K562 (cell line): ENCODE measurements around the gene GCK. TPM values are rescaled to one million over a fixed set of nuclear protein-coding genes. Genes with fewer than 3 reads are reported as not detected.

Source experiments
- ATAC-seq: fragments of 200-7000 bp; cut with Tn5 transposase; 3 replicates; pipeline ENCODE4 v1.9.1; 2020; ENCODE audit warnings: moderate library complexity
- BruUV-seq: library from RNA; stranded (reverse); fragments of 400-500 nt; replicated peaks from 2 replicates; lab custom pipeline; 2021; lab: Mats Ljungman, UMichigan
- CTCF ChIA-PET: fragments of 300-600 bp; formaldehyde crosslinking; extraction: SDS; loops from one replicate; lab custom pipeline; 2021; ENCODE audit warnings: low intra/inter-chr PET ratio; lab: Yijun Ruan, JAX
- POLR2A ChIA-PET: fragments of 300-600, 350-650 bp; sonication (Branson Sonifier 250); formaldehyde crosslinking; extraction: SDS; loops from one replicate; lab custom pipeline; 2021; ENCODE audit warnings: antibody characterized with exemption, inconsistent platforms; lab: Yijun Ruan, JAX
- DNase-seq, 4 experiments: peaks; one replicate each; pipeline versions ENCODE4 v3.0.0 to v3.0.0-alpha.2; 2011 to 2018; ENCODE audit warnings: low spot score in 3 of 4, mixed read lengths in 3 of 4; ENCODE audit errors: extremely low read depth in 1 of 4
- FAIRE-seq: peaks from 2 replicates; lab custom pipeline; 2011; peaks lifted over from hg19 to GRCh38; lab: Jason Lieb, UNC
- H2AFZ ChIP-seq: 2 replicates; pipeline ENCODE4 v1.6.0; 2011; ENCODE audit warnings: low read depth, low read length, control low read depth, inconsistent platforms
- H3K27ac ChIP-seq: fragments of 200-600 bp; 3 replicates; pipeline ENCODE4 v1.8.0; 2011; ENCODE audit warnings: low read depth, mild to moderate bottlenecking, control low read depth, inconsistent platforms, low read length, moderate library complexity, mixed read lengths; ENCODE audit errors: extremely low read depth
- H3K27me3 ChIP-seq, 2 experiments: fragments of 300-600 bp in 1 of 2; 2 replicates in 1 of 2; 3 replicates in 1 of 2; pipeline versions ENCODE4 v1.6.0 to v1.8.0; 2011; ENCODE audit warnings: inconsistent platforms in 2 of 2, low read length in 2 of 2, mild to moderate bottlenecking in 1 of 2, mixed read lengths in 1 of 2, moderate library complexity in 1 of 2; ENCODE audit not compliant: control insufficient read depth in 2 of 2, insufficient read depth in 2 of 2
- H3K36me3 ChIP-seq: fragments of 300-600 bp; 3 replicates; pipeline ENCODE4 v1.8.0; 2011; ENCODE audit warnings: mild to moderate bottlenecking, low read length, inconsistent platforms; ENCODE audit not compliant: control insufficient read depth, insufficient read depth
- H3K4me1 ChIP-seq, 2 experiments: fragments of 200-600 bp in 1 of 2; replicated peaks in 1 of 2; 2 replicates in 1 of 2; 3 replicates in 1 of 2; pipeline versions ENCODE4 v1.5.1 to v1.8.0; 2011; ENCODE audit warnings: inconsistent platforms in 2 of 2, low read length in 2 of 2, mild to moderate bottlenecking in 1 of 2, mixed read lengths in 1 of 2, moderate library complexity in 1 of 2; ENCODE audit not compliant: control insufficient read depth in 2 of 2, insufficient read depth in 2 of 2
- H3K4me2 ChIP-seq: 2 replicates; pipeline ENCODE4 v1.6.1; 2011; ENCODE audit warnings: low read length, control low read depth, inconsistent platforms, mixed read lengths; ENCODE audit not compliant: insufficient read depth
- H3K4me3 ChIP-seq: fragments of 200-600 bp; sonication (generic), shearing (Covaris generic); 2 replicates; pipeline ENCODE4 v1.5.1; 2016; ENCODE audit warnings: control low read depth, inconsistent platforms
- H3K79me2 ChIP-seq: fragments of 200-600 bp; 3 replicates; pipeline ENCODE4 v1.8.0; 2011; ENCODE audit warnings: low read length, inconsistent platforms; ENCODE audit not compliant: control insufficient read depth, insufficient read depth
- H3K9ac ChIP-seq, 2 experiments: 2 replicates each; pipeline versions ENCODE4 v1.6.0 to v1.6.1; 2011; ENCODE audit warnings: low read depth in 2 of 2, low read length in 2 of 2, control low read depth in 1 of 2, inconsistent platforms in 1 of 2, mild to moderate bottlenecking in 1 of 2, mixed read lengths in 1 of 2; ENCODE audit not compliant: insufficient read depth in 1 of 2
- H3K9me1 ChIP-seq: one replicate; pipeline ENCODE4 v1.6.0; 2011; ENCODE audit warnings: inconsistent platforms, mild to moderate bottlenecking, low read length, moderate library complexity; ENCODE audit not compliant: control insufficient read depth, insufficient read depth
- H3K9me3 ChIP-seq: replicated peaks from 2 replicates; pipeline ENCODE4 v1.5.1; 2011; ENCODE audit warnings: low read depth, low read length, inconsistent platforms; ENCODE audit not compliant: control insufficient read depth, insufficient read depth
- H4K20me1 ChIP-seq: replicated peaks from 2 replicates; pipeline ENCODE4 v1.6.1; 2011; ENCODE audit warnings: low read length, inconsistent platforms, mixed read lengths; ENCODE audit not compliant: control insufficient read depth, insufficient read depth
- NFYB ChIP-seq: IDR thresholded peaks from 2 replicates; pipeline ENCODE4 v1.6.1; 2011; ENCODE audit warnings: mild to moderate bottlenecking, moderate library complexity; ENCODE audit not compliant: insufficient read length; ENCODE audit errors: extremely low read depth
- NR3C1 ChIP-seq: sonication (generic); formaldehyde crosslinking; IDR thresholded peaks from 2 replicates; pipeline ENCODE4 v1.8.1; 2022; ENCODE audit warnings: missing genetic modification reagents
- RAD51 ChIP-seq: fragments of 450-650 bp; IDR thresholded peaks from 2 replicates; pipeline ENCODE4 v1.7.1; 2016; ENCODE audit warnings: low read depth, mild to moderate bottlenecking, borderline replicate concordance
- WGBS: fragments of 100-300 bp; shearing (Covaris generic); methylation state at CpG from one replicate; pipeline ENCODE4 v1.1.6; 2016; ENCODE audit warnings: low coverage, mixed read lengths; ENCODE audit not compliant: insufficient coverage; ENCODE audit errors: missing lambda C conversion rate; 5-methylcytosine and 5-hydroxymethylcytosine counted together
- in situ Hi-C: fragments of 300-500 bp; cut with MboI; formaldehyde crosslinking; loops from 4 replicates; pipeline ENCODE4 v1.15.0; 2018; ENCODE audit warnings: inconsistent platforms, mixed read lengths
- intact Hi-C: fragments of 100-400 bp; cut with micrococcal nuclease; formaldehyde crosslinking; loops from 2 replicates; pipeline ENCODE4 v1.14.2; 2022
- polyA plus RNA-seq, 8 experiments: library from polyadenylated mRNA; depleted of rRNA in 4 of 8; stranded (reverse) in 5 of 8; unstranded in 3 of 8; fragments of >200 nt; fragmentation: Nextera tagmentation in 2 of 8; fragmentation: Illumina TruSeq in 1 of 8; extraction: Ambion mirVana in 2 of 8; extraction: Trizol in 1 of 8; gene quantifications; 2 replicates each; pipeline versions ENCODE4 v1.2.1 to v1.2.3, GENCODE V29; 2011 to 2014; ENCODE audit warnings: inconsistent platforms in 1 of 8, missing spikeins in 1 of 8
- total RNA-seq, 7 experiments: library from RNA; depleted of rRNA in 6 of 7; stranded (reverse); fragments of >200 nt in 6 of 7; fragmentation: Illumina TruSeq in 2 of 7; extraction: Trizol in 2 of 7; gene quantifications; 2 replicates each; pipeline versions ENCODE4 v1.2.1 to v1.2.3, GENCODE V29; 2011 to 2021; ENCODE audit warnings: low replicate concordance in 1 of 7
- TF ChIP-seq, protein P1 (sequence below): sonication (generic); formaldehyde crosslinking; IDR thresholded peaks from 2 replicates; pipeline ENCODE4 v1.9.0; 2022; ENCODE audit warnings: mild to moderate bottlenecking, missing genetic modification reagents
- TF ChIP-seq, protein P2 (sequence below): sonication (generic); formaldehyde crosslinking; IDR thresholded peaks from 2 replicates; pipeline ENCODE4 v1.5.0; 2020; ENCODE audit warnings: missing genetic modification reagents

GCK gene
- total and polyA plus RNA-seq, 9 of the 15 experiments (the other 6 are each of a cell fraction or from before 2014, with no cell fraction given): 0.11 to 0.55 (median 0.16) TPM; not detected in 3

DNA sequence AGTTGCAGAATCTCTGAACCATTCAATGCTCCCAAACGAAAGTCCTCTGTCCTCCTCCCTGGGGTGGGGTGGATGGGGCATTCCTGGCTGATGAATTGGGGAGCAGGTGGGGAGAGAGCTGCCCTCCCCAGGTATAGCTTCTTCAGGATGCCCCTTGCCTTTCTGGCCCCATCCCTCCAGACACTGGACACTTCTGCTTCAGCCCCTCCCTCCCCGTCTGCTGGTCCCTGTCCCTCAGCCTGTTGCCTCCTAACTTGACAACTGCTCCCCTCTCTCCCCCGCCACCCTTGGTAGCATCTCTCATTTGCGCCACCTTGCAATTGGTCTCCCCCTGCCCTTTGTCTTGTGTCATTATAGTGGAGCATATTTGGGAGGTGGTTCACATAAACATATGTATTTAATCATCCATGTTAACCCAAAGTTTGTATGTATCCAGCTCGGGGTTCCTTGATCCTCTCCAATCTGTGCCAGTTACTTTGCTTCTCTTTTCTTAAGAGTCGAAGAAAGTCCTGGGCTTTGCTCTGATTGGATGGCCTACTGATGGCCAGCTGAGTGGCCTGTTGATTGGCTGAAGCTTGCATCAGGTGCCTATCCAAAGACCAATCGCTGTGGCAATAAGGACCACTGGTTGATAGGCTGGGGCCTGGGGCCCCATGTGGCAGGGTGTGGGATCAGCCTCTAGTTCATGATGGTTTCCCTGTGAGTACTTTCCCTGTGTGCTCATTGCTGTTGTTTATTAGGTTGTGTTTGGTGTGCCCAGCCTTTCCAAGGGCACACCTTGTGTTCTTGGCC, 4.0 kb upstream of the GCK start:
- ChIA-PET CTCF (no interaction called here), POLR2A (interaction anchor here (0.8 to 1.2 kb wide), 3 partner anchors 12 to 126 kb away, joined by 3 to 4 read pairs (median 3); no protein-coding TSS in a partner anchor)
- in situ Hi-C loops: no loop called here
- Histone ChIP-seq H4K20me1 (no peaks in the 10 kb centered on the region), H3K4me2 (no peak overlapping the region), H3K36me3 (no peaks in the 10 kb centered on the region), H3K4me1 (peaks cover 0 to 7% of the 10 kb centered on the region in 2 experiments; a peak in 2 of 5 replicates), H3K9ac (no peak overlapping the region), H3K79me2 (no peaks in the 10 kb centered on the region), H3K4me3 (no peak overlapping the region), H3K9me3 (no peaks in the 10 kb centered on the region), H2AFZ (peak overlapping the region; percentile 38), H3K27me3 (0 out of 5 replicates have a peak, but pooled peaks cover 0 to 14% of the 10 kb centered on the region in 2 experiments), H3K27ac (no peak overlapping the region), H3K9me1 (no peaks in the 10 kb centered on the region)
- intact Hi-C loops: no loop called here
- BruUV-seq: no TSS peak
- DNase-seq (peak; percentile 21 to 70 (median 43)), FAIRE-seq (no peak), ATAC-seq (peak; percentile 78)
- TF ChIP-seq NR3C1 (CRISPR knock-in tag) (no peak), NFYB (peak; percentile 5), RAD51 (peak; percentile 45; the same call in 1 of the 2 replicates)
- TF ChIP-seq, protein P1, sequence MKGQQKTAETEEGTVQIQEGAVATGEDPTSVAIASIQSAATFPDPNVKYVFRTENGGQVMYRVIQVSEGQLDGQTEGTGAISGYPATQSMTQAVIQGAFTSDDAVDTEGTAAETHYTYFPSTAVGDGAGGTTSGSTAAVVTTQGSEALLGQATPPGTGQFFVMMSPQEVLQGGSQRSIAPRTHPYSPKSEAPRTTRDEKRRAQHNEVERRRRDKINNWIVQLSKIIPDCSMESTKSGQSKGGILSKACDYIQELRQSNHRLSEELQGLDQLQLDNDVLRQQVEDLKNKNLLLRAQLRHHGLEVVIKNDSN (CRISPR knock-in tag): peak; percentile 74
- TF ChIP-seq, protein P2, sequence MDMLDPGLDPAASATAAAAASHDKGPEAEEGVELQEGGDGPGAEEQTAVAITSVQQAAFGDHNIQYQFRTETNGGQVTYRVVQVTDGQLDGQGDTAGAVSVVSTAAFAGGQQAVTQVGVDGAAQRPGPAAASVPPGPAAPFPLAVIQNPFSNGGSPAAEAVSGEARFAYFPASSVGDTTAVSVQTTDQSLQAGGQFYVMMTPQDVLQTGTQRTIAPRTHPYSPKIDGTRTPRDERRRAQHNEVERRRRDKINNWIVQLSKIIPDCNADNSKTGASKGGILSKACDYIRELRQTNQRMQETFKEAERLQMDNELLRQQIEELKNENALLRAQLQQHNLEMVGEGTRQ (CRISPR knock-in tag): peak; percentile 69
- WGBS: 64% methylated on average over 7 of the region's 7 CpGs
